HepG2 (cell line): ENCODE data around the gene NIP7. TPM values are rescaled to one million over a fixed set of nuclear protein-coding genes. Genes with fewer than 3 reads are reported as not detected.
A peak's percentile ranks its signal among the peaks of the same experiment; 100 is the strongest.

Experiments
- ATAD3A ChIP-seq: sonication (generic); formaldehyde crosslinking; IDR thresholded peaks from 2 replicates; pipeline ENCODE4 v1.4.0; 2020; ENCODE audit warnings: missing genetic modification reagents
- BATF2 ChIP-seq: sonication (generic); formaldehyde crosslinking; IDR thresholded peaks from 2 replicates; pipeline ENCODE4 v1.8.0; 2022; ENCODE audit warnings: mild to moderate bottlenecking, missing genetic modification reagents, moderate library complexity
- CREM ChIP-seq, 2 experiments: sonication (generic) in 1 of 2; formaldehyde crosslinking in 1 of 2; IDR thresholded peaks; 2 replicates each; pipeline versions ENCODE4 v1.4.0 to v1.6.1; 2016 to 2020; ENCODE audit warnings: antibody characterized with exemption in 1 of 2, mild to moderate bottlenecking in 1 of 2, missing genetic modification reagents in 1 of 2
- CSRNP2 ChIP-seq: sonication (generic); formaldehyde crosslinking; conservative IDR thresholded peaks from 2 replicates; pipeline ENCODE4 v1.8.0; 2022; ENCODE audit warnings: low read depth, missing genetic modification reagents
- EP300 ChIP-seq, 3 experiments: sonication (generic) in 1 of 3; formaldehyde crosslinking in 1 of 3; IDR thresholded peaks; 2 replicates each; pipeline versions ENCODE4 v1.5.1 to v1.6.1; 2011 to 2020; ENCODE audit warnings: low read depth in 2 of 3, low read length in 2 of 3, borderline replicate concordance in 1 of 3, improper control_type of control experiment in 1 of 3, mild to moderate bottlenecking in 1 of 3, missing genetic modification reagents in 1 of 3, moderate library complexity in 1 of 3
- FUBP1 ChIP-seq: sonication (generic); formaldehyde crosslinking; IDR thresholded peaks from 2 replicates; pipeline ENCODE4 v1.5.1; 2020; ENCODE audit warnings: missing genetic modification reagents, mild to moderate bottlenecking, borderline replicate concordance
- GABPA ChIP-seq, 2 experiments: IDR thresholded peaks; 2 replicates each; pipeline ENCODE4 v1.6.1; 2011 to 2016; ENCODE audit warnings: low read depth in 2 of 2, low read length in 1 of 2, missing biosample characterization in 1 of 2, missing genetic modification characterization in 1 of 2
- HNF4A ChIP-seq: sonication (generic); formaldehyde crosslinking; IDR thresholded peaks from 2 replicates; pipeline ENCODE4 v1.4.0; 2020; ENCODE audit warnings: missing genetic modification reagents
- RFX3 ChIP-seq: IDR thresholded peaks from 2 replicates; pipeline ENCODE4 v1.6.1; 2016; ENCODE audit warnings: missing biosample characterization, missing genetic modification reagents
- SALL1 ChIP-seq: sonication (generic); formaldehyde crosslinking; IDR thresholded peaks from 2 replicates; pipeline ENCODE4 v1.8.0; 2022; ENCODE audit warnings: mild to moderate bottlenecking, missing genetic modification reagents
- TBP ChIP-seq: sonication (generic); formaldehyde crosslinking; IDR thresholded peaks from 2 replicates; pipeline ENCODE4 v1.5.0; 2020; ENCODE audit warnings: missing genetic modification reagents
- TRAFD1 ChIP-seq: sonication (generic); formaldehyde crosslinking; IDR thresholded peaks from 2 replicates; pipeline ENCODE4 v1.5.1; 2020; ENCODE audit warnings: missing genetic modification reagents, mild to moderate bottlenecking, borderline replicate concordance
- ZBTB37 ChIP-seq: sonication (generic); formaldehyde crosslinking; IDR thresholded peaks from 2 replicates; pipeline ENCODE4 v1.4.0; 2020; ENCODE audit warnings: mild to moderate bottlenecking, missing genetic modification reagents
- ZMYM2 ChIP-seq: sonication (generic); formaldehyde crosslinking; IDR thresholded peaks from 2 replicates; pipeline ENCODE4 v1.8.0; 2022; ENCODE audit warnings: mild to moderate bottlenecking, missing genetic modification reagents
- ZNF235 ChIP-seq: sonication (generic); formaldehyde crosslinking; IDR thresholded peaks from 2 replicates; pipeline ENCODE4 v1.8.1; 2023; ENCODE audit warnings: mild to moderate bottlenecking, missing genetic modification reagents, borderline replicate concordance
- ZNF572 ChIP-seq: sonication (generic); formaldehyde crosslinking; IDR thresholded peaks from 2 replicates; pipeline ENCODE4 v1.5.1; 2020; ENCODE audit warnings: mild to moderate bottlenecking, missing genetic modification reagents
- polyA plus RNA-seq, 8 experiments: library from polyadenylated mRNA; depleted of rRNA in 3 of 8; stranded (reverse) in 7 of 8; unstranded in 1 of 8; fragments of >200 nt; fragmentation: Illumina TruSeq in 4 of 8; extraction: Trizol in 4 of 8; gene quantifications; 2 replicates each; pipeline versions ENCODE4 v1.2.1 to v1.2.3, GENCODE V29; 2011 to 2016; ENCODE audit warnings: low read depth in 4 of 8, missing spikeins in 1 of 8, mixed read lengths in 1 of 8; ENCODE audit not compliant: insufficient read depth in 1 of 8
- total RNA-seq, 5 experiments: library from RNA; depleted of rRNA; stranded (reverse); fragments of >200 nt; fragmentation: Illumina TruSeq; extraction: Trizol; gene quantifications; 2 replicates each; pipeline ENCODE4 v1.2.3, GENCODE V29; 2016; ENCODE audit warnings: low read depth in 1 of 5
- TF ChIP-seq, protein P1 (sequence below): sonication (generic); formaldehyde crosslinking; IDR thresholded peaks from 2 replicates; pipeline ENCODE4 v1.4.0; 2020; ENCODE audit warnings: missing genetic modification reagents
- TF ChIP-seq, protein P2 (sequence below): sonication (generic); formaldehyde crosslinking; IDR thresholded peaks from 2 replicates; pipeline ENCODE4 v1.5.0; 2020; ENCODE audit warnings: missing genetic modification reagents

Gene NIP7
- total and polyA plus RNA-seq, 2 of the 13 experiments (the other 11 are each of a cell fraction or from before 2014, with no cell fraction given): 15.3 to 114 TPM

GRCh38 chr16:69326172-69326873 is 13.2 kb upstream of the NIP7 start (continued):
- TF ChIP-seq EP300 (IDR thresholded peaks at IDR 0.05; ENCODE audit: low read depth in 2 of 2, low read length in 2 of 2) (peak; percentile 33 to 40; a peak in 3 of 4 replicates), EP300 (CRISPR knock-in tag; IDR thresholded peaks at IDR 0.05; ENCODE audit: borderline replicate concordance) (no peak), ZBTB37 (no peak), ZMYM2 (CRISPR knock-in tag) (peak; percentile 60; the same call in 1 of the 2 replicates), RFX3 (peak; percentile 53; the same call in 1 of the 2 replicates), BATF2 (CRISPR knock-in tag) (no peak), TBP (CRISPR knock-in tag) (no peak), ZNF572 (no peak), SALL1 (CRISPR knock-in tag) (peak; percentile 88), TRAFD1 (CRISPR knock-in tag) (no peak; the same call in 1 of the 2 replicates), ATAD3A (CRISPR knock-in tag) (no peak), CREM (IDR thresholded peaks at IDR 0.05) (no peak), CREM (CRISPR knock-in tag; IDR thresholded peaks at IDR 0.05) (no peak), CSRNP2 (CRISPR knock-in tag) (no peak), HNF4A (peak; percentile 99), GABPA (IDR thresholded peaks at IDR 0.05; ENCODE audit: low read depth, low read length) (no peak), GABPA (CRISPR knock-in tag; IDR thresholded peaks at IDR 0.05; ENCODE audit: low read depth) (peak; percentile 75), ZNF235 (no peak), FUBP1 (CRISPR knock-in tag) (no peak)
- TF ChIP-seq, protein P1, sequence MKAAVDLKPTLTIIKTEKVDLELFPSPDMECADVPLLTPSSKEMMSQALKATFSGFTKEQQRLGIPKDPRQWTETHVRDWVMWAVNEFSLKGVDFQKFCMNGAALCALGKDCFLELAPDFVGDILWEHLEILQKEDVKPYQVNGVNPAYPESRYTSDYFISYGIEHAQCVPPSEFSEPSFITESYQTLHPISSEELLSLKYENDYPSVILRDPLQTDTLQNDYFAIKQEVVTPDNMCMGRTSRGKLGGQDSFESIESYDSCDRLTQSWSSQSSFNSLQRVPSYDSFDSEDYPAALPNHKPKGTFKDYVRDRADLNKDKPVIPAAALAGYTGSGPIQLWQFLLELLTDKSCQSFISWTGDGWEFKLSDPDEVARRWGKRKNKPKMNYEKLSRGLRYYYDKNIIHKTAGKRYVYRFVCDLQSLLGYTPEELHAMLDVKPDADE (CRISPR knock-in tag): no peak
- TF ChIP-seq, protein P2, sequence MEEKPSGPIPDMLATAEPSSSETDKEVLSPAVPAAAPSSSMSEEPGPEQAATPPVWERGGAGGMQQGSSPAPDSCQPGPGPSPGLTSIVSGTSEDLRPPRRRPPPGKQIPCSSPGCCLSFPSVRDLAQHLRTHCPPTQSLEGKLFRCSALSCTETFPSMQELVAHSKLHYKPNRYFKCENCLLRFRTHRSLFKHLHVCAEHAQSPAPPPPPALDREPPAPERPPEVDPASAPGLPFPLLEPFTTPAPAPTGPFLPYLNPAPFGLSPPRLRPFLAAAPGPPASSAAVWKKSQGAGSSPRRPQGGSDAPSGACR: no peak
